HCT116 (cell line): Measurements from ENCODE around the gene MGME1. TPM values are rescaled to one million over a fixed set of nuclear protein-coding genes. Genes with fewer than 3 reads are reported as not detected.
A peak's percentile ranks its signal among the peaks of the same experiment; 100 is the strongest.

Experiments used
- CBX3 ChIP-seq: IDR thresholded peaks from 2 replicates; pipeline ENCODE4 v1.6.1; 2012; ENCODE audit warnings: low read depth
- CTCF ChIP-seq, 3 experiments: fragments of 200-600 bp in 1 of 3; sonication (generic) in 1 of 3; IDR thresholded peaks in 2 of 3; conservative IDR thresholded peaks in 1 of 3; 2 replicates each; pipeline ENCODE4 v1.5.1; 2012 to 2017; ENCODE audit warnings: low read depth in 2 of 3, low read length in 2 of 3, antibody characterized with exemption in 1 of 3, borderline replicate concordance in 1 of 3, control low read depth in 1 of 3, mild to moderate bottlenecking in 1 of 3, mixed read lengths in 1 of 3, mixed run types in 1 of 3, moderate library complexity in 1 of 3; ENCODE audit not compliant: insufficient read depth in 1 of 3
- EGR1 ChIP-seq: IDR thresholded peaks from 2 replicates; pipeline ENCODE4 v1.6.1; 2012; ENCODE audit warnings: low read depth
- EZH2 ChIP-seq: fragments of 200-600 bp; sonication (generic); IDR thresholded peaks from 2 replicates; pipeline ENCODE4 v1.6.1; 2017; ENCODE audit warnings: antibody characterized with exemption, mixed run types
- EZH2phosphoT487 ChIP-seq: fragments of 200-600 bp; IDR thresholded peaks from 2 replicates; pipeline ENCODE4 v1.6.1; 2018; ENCODE audit warnings: antibody characterized with exemption, borderline replicate concordance
- FOSL1 ChIP-seq: IDR thresholded peaks from 2 replicates; pipeline ENCODE4 v1.6.1; 2012; ENCODE audit warnings: low read depth
- POLR2A ChIP-seq: IDR thresholded peaks from 2 replicates; pipeline ENCODE4 v1.7.0; 2011; ENCODE audit warnings: borderline replicate concordance; ENCODE audit not compliant: insufficient read depth, insufficient read length; ENCODE audit errors: extremely low read depth
- TCF7L2 ChIP-seq: IDR thresholded peaks from 2 replicates; pipeline ENCODE4 v1.7.0; 2011; ENCODE audit warnings: borderline replicate concordance, inconsistent platforms; ENCODE audit not compliant: insufficient read depth, insufficient read length; ENCODE audit errors: extremely low read depth
- ZBTB33 ChIP-seq: IDR thresholded peaks from 2 replicates; pipeline ENCODE4 v1.6.1; 2011; ENCODE audit warnings: mild to moderate bottlenecking, low read length, moderate library complexity; ENCODE audit not compliant: insufficient replicate concordance; ENCODE audit errors: extremely low read depth
- ZFX ChIP-seq: fragments of 450-650 bp; IDR thresholded peaks from 2 replicates; pipeline ENCODE4 v1.6.1; 2017
- total RNA-seq: library from RNA; stranded (reverse); gene quantifications from one replicate; pipeline ENCODE4 v1.2.1, GENCODE V29; 2021; ENCODE audit not compliant: unreplicated experiment

MGME1 gene
- total RNA-seq, 1 experiment from 2014 or later: 37.1 TPM

GRCh38 chr20:17940224-17940971 is 28.4 kb upstream of the MGME1 start (continued):
- no peak for TF ChIP-seq CBX3
- no peak for TF ChIP-seq ZFX
- no peak for TF ChIP-seq CTCF (IDR thresholded peaks at IDR 0.05 in 2 of 3, conservative IDR thresholded peaks at IDR 0.05 in 1 of 3; ENCODE audit: borderline replicate concordance in 1 of 3, insufficient read depth in 1 of 3, low read depth in 2 of 3, low read length in 2 of 3)
- no peak for TF ChIP-seq FOSL1
- no peak for TF ChIP-seq TCF7L2
- TF ChIP-seq ZBTB33: no peak
- no peak for TF ChIP-seq POLR2A
- TF ChIP-seq EZH2phosphoT487: no peak
- TF ChIP-seq EGR1: 0 out of 2 replicates have a peak, but pooled peaks have one; percentile 15
- TF ChIP-seq EZH2: no peak
